Esophagus squamous epithelium (tissue), 4 donors: Measurements from ENCODE around the gene GEMIN7.

Experiments used
- CTCF ChIP-seq, 6 experiments: fragments of 450-650 bp in 4 of 6; fragments of 200-600 bp in 2 of 6; sonication (generic) in 2 of 6; IDR thresholded peaks; one replicate each; pipeline ENCODE4 v1.5.1; 2016 to 2019; ENCODE audit warnings: antibody characterized with exemption in 6 of 6, mild to moderate bottlenecking in 4 of 6, moderate library complexity in 4 of 6
- POLR2A ChIP-seq, 4 donors: fragments of 450-650 bp; IDR thresholded peaks; one replicate each; pipeline ENCODE4 v1.6.1; 2017; ENCODE audit warnings: antibody characterized with exemption in 4 of 4, mild to moderate bottlenecking in 4 of 4, moderate library complexity in 3 of 4

DNA sequence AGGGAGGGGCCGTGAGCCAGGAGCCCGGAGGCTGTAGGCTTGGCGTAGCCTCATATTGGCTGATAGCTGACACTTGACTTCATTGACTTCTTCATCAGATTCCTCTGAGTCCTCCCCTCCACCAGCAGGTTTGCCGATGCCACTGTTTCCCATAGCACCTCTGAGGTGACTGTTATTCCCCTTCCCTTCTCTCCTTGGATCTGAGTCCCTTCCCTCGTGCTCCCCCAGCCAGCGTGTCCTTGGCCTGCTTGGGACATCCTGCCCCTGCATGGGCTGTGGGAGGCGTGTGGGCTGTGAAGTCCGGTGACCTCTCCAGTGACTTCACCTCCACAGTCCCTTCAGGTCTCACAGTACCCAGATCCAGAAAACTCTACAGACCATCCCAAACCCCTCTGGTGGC lies 22.7 kb downstream of the GEMIN7 start:
- TF ChIP-seq CTCF (IDR thresholded peaks at IDR 0.05), result no peak
- no peak for TF ChIP-seq POLR2A (IDR thresholded peaks at IDR 0.05)
